DMS 273 (cell line): ENCODE measurements around the gene SULT4A1.
A peak's percentile ranks its signal among the peaks of the same experiment; 100 is the strongest.
"Not testable (repeated sequence)": the region's sequence is repeated elsewhere in the genome, so short reads cannot be mapped to it uniquely, and the experiment has no call there.

ENCODE experiments used
- DNase-seq: peaks from one replicate; lab custom pipeline; 2025; ENCODE audit not compliant: unreplicated experiment; lab: John Stamatoyannopoulos, UW

SULT4A1 gene

DNA sequence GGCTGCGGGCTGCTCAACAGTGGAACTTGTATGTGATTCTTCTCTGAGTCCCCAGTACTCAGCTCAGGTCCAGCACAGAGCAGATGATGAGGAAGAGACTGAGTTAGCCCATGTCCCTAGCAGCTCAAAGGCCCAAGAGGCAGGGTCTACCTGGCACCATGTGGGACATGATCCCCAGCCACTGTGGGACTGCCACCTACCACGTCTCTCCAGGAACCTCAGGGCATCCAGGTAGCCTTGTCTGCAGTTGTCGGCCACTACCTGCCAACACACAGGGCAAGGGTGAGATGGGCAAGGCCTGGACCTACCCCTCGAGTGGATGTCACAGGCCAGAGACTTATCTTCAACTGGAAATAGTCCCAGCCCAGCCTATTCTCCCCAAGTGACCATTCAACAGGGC lies 25.1 kb upstream of the SULT4A1 start:
- no peak for DNase-seq

GRCh38 chr22:43886231-43886630 lies 23.9 kb upstream of the SULT4A1 start:
- DNase-seq, result no peak

- no peak for DNase-seq
These were observed 23.5 kb upstream of the SULT4A1 start for GRCh38 chr22:43885786-43886185.

- DNase-seq, result no peak
These were observed 23.0 kb upstream of the SULT4A1 start for GRCh38 chr22:43885319-43885671.

GRCh38 chr22:43884600-43885318 lies 22.4 kb upstream of the SULT4A1 start:
- peak; percentile 84 for DNase-seq

GRCh38 chr22:43883719-43884415 lies 21.6 kb upstream of the SULT4A1 start:
- no peak for DNase-seq

GRCh38 chr22:43883012-43883661 lies 20.8 kb upstream of the SULT4A1 start:
- peak; percentile 81 for DNase-seq

DNA sequence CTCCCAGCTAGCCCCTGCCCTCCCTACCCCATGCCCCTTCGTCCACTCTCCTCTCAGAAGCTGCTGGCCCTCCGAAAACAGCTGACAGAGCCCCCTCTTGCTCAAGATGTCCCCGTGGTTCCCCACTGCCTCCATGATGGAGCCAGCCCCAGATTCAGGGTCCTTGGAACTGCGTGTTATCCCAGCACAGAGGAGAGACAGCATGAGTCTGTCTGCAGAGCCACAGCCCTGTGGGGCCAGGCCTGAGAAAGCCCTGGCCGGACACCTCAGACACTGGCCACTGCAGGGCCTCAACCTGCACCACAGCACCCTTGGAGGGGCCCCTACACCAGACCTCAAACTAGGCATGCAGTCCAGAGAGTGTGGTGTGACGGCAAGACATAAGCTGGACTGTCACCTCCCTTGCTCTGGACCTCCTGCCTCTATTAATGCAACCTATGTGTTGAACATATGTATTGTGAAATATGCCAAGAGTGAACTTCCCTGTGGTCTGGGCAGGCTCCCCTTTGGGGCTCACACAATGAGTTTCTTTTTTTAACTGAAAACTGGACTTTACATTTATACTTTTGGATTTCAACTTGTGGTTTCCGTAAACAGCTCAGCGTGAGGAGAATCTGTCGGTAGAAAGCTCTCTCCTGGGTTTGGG lies 19.9 kb upstream of the SULT4A1 start:
- no peak for DNase-seq

DNA sequence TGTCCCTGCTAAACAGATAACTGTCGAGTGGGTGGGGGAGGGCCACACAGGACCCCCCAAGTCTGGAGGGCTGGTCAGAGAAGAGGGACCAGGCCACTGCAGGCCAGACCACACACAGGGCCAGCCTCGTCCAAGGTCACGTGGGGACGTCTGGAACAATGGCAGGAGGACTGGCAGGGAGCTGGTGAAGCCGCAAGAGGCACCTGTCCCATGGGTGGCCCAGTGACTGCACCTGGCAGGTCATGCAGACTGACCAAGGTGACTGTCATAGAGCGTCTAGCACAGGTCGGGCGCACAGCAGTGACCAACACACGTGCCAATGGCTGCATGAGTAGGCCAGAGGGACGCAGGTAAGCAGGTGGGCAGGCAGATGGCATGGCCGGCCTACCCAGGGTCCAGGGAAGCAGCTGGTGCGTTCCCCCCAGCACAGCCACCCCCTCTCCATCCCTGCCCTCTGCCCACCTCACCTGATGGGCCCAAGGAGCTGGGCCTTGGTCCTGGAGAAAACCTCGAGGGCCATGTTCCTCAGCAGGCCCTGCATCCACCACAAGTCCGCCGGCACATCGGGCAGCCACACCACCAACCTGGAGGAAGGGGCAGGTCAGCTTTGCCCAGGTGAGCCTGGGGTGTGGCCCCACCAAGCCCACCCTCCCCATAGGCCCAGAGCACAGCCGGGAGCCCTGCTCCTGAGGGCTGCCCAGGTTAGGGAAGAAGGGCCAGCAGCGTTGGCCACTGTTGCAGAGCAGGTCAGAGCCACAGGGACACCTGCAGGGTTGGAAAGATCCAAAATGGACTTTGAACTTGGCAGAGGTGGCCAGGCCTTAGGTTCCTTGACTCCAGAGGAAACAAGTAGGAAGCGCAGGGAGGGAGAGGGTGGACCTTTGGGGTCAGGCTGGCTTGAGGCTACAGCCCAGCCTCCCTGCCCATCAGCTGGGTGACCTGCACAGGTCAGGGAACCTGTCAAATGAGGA lies 19.1 kb upstream of the SULT4A1 start:
- DNase-seq, result no peak

- DNase-seq, result no peak
These were observed 18.3 kb upstream of the SULT4A1 start for GRCh38 chr22:43880541-43880991.

DNA sequence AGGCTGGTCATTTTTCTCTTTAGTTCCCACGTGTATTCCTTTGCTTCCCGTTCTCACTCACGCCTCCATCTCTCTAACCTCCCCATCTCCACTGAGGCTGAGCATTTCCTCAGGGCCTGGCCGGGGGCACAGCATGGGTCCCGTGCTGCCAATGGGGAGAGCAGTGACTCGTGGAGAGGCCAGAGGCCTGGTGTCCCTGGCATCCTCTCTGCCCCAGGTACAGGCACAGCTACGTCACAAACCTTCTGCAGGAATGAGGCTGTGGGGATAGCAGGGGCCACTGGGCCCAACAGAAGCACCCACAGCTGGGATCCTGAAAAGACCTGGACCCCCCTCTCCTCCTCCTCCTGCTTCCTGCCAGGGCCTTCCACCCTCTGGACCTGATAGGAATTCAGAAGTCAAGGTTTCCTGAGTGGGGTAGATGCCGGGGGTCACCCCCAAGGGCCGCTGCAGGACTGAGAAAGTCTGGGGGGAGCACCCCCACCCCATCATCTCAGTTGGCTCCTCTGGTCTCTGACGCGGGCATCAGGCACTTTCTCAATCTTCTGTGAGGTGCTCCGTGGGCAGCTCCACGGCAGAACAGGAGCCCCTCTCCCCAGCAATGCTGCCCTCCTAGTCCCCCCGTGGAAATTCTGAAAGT lies 17.7 kb upstream of the SULT4A1 start:
- no peak for DNase-seq

DNA sequence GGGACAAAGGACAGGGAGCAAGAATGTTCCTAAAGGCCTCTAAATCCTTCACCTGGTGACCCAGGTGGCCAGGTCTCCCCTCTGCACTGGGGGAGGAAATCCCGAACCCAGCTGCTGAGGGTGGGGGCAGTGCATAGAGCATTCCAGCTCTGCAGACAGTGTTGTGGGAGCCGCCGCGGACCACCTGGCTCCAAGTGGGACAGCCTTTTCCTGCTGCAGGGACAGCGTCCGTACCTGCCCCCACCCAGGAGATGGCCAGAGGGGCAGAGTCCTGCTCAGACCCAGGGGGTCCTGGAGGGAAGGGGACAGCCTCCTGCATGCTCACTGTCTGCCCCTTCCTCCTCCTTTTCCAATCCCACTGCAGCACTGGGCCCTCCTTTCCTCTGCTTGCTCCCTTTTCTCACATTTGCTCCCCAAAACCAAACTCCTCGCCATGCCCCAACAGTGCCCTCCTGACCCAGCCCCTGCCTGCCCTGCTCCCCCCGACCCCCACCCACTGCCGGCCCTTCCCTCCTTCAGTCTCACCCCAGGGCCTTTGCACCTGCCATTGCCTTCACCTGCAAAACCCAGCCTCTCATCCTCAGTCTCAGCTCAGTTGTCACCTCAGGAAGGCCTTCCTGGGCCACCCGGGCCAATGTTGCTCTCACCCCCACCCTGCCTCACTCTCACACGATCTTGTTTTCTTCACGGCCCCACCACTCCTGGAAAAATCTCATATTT lies 16.7 kb upstream of the SULT4A1 start:
- no peak for DNase-seq

GRCh38 chr22:43878079-43878795 lies 15.9 kb upstream of the SULT4A1 start:
- no peak for DNase-seq

GRCh38 chr22:43876866-43877509 lies 14.7 kb upstream of the SULT4A1 start:
- DNase-seq, result no peak

DNA sequence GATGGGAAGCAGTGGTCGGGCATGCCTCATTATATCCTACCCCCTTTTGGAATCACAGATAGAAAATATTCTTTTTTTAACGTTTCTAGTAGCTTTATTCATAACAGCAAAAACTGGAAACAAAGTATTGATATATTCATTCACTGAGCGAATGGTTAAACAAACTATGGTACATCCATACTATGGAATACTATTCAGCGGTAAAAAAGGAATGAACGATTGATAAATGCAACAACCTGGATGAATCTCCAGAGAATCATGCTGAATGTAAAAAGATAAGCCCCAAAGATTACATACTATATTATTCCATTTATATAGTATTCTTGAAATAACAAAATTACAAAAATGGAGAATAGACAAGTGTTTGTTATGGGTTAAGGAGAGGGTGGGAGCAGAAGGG lies 7.5 kb upstream of the SULT4A1 start:
- no peak for DNase-seq

DNA sequence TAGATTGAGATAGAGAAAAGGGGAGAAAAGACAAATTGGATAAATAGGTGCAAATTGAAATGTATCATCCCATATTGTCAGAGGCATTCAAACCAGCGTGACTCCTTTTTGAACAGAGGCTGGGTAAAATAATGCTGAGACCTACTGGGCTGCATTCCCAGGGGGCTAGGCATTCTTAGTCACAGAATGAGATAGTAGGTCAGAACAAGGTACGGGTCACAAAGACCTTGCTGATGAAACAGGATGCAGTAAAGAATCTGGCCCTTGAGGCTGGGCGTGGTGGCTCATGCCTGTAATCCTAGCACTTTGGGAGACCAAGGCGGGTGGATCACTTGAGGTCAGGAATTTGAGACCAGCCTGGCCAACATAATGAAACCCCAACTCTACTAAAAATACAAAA lies 6.7 kb upstream of the SULT4A1 start:
- DNase-seq, result not testable (repeated sequence)

- DNase-seq, result peak; percentile 55
These were observed 5.7 kb upstream of the SULT4A1 start for GRCh38 chr22:43867839-43868635.

DNA sequence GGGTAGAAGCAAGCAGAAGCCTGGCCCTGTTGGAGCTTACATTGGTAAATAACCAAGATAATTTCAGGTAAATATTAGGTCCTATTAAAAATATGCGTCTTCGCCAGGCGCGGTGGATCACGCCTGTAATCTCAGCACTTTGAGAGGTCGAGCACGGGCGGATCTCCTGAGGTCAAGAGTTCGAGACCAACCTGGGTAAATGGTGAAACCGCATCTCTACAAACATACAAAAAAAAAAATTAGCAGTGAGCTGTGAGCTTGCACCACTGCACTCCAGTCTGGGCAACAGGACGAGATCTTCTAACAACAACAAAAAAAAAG lies 529 bp upstream of the SULT4A1 start:
- DNase-seq, result no peak
